Mesenchymal stem cell (in vitro differentiated cells and primary cell): ENCODE results near the gene FAM240A.

Experiments
- DNase-seq: peaks from one replicate; pipeline ENCODE4 v3.0.0-alpha.2; 2013
- H2AFZ ChIP-seq: one replicate; pipeline ENCODE4 v1.6.1; 2013; ENCODE audit warnings: low read depth, mild to moderate bottlenecking, control low read depth, inconsistent platforms, low read length, moderate library complexity
- H2AK5ac ChIP-seq: 2 replicates; pipeline ENCODE4 v1.6.1; 2013; ENCODE audit warnings: low read length, moderate library complexity, mild to moderate bottlenecking, inconsistent platforms; ENCODE audit not compliant: severe bottlenecking
- H2BK120ac ChIP-seq: one replicate; pipeline ENCODE4 v1.6.1; 2013; ENCODE audit warnings: low read depth, mild to moderate bottlenecking, inconsistent platforms, low read length, moderate library complexity
- H2BK12ac ChIP-seq, 2 experiments: one replicate each; pipeline ENCODE4 v1.6.1; 2013; ENCODE audit warnings: inconsistent platforms in 2 of 2, low read length in 2 of 2, mild to moderate bottlenecking in 2 of 2, moderate library complexity in 2 of 2, control low read depth in 1 of 2
- H2BK15ac ChIP-seq: one replicate; pipeline ENCODE4 v1.6.1; 2013; ENCODE audit warnings: mild to moderate bottlenecking, low read depth, inconsistent platforms; ENCODE audit not compliant: poor library complexity, severe bottlenecking
- H2BK5ac ChIP-seq: 2 replicates; pipeline ENCODE4 v1.6.1; 2013; ENCODE audit warnings: low read depth, mild to moderate bottlenecking, low read length, control low read depth, inconsistent platforms; ENCODE audit not compliant: poor library complexity, severe bottlenecking
- H3K14ac ChIP-seq, 2 experiments: one replicate each; pipeline ENCODE4 v1.6.1; 2013; ENCODE audit warnings: inconsistent platforms in 2 of 2, low read length in 2 of 2, control low read depth in 1 of 2, mild to moderate bottlenecking in 1 of 2, moderate library complexity in 1 of 2
- H3K18ac ChIP-seq, 2 experiments: one replicate each; pipeline ENCODE4 v1.6.1; 2013; ENCODE audit warnings: inconsistent platforms in 2 of 2, low read length in 2 of 2, control low read depth in 1 of 2, low read depth in 1 of 2, mild to moderate bottlenecking in 1 of 2
- H3K23ac ChIP-seq, 2 experiments: one replicate each; pipeline ENCODE4 v1.6.1; 2013; ENCODE audit warnings: inconsistent platforms in 2 of 2, low read length in 2 of 2, mild to moderate bottlenecking in 2 of 2, moderate library complexity in 2 of 2, control low read depth in 1 of 2
- H3K27ac ChIP-seq: 2 replicates; pipeline ENCODE4 v1.5.1; 2013; ENCODE audit warnings: mild to moderate bottlenecking, moderate library complexity, low read length, control low read depth, inconsistent platforms; ENCODE audit not compliant: poor library complexity, severe bottlenecking
- H3K27me3 ChIP-seq, 2 experiments: 2 replicates each; pipeline versions ENCODE4 v1.6.1 to v1.7.0; 2013; ENCODE audit warnings: low read length in 2 of 2, mild to moderate bottlenecking in 2 of 2, moderate library complexity in 2 of 2, control low read depth in 1 of 2, inconsistent platforms in 1 of 2; ENCODE audit not compliant: control insufficient read depth in 1 of 2, insufficient read depth in 1 of 2
- H3K36me3 ChIP-seq, 2 experiments: 2 replicates each; pipeline versions ENCODE4 v1.6.1 to v1.7.0; 2013; ENCODE audit warnings: low read length in 2 of 2, control low read depth in 1 of 2, inconsistent platforms in 1 of 2, low read depth in 1 of 2, mild to moderate bottlenecking in 1 of 2; ENCODE audit not compliant: insufficient read depth in 2 of 2, control insufficient read depth in 1 of 2
- H3K4ac ChIP-seq, 2 experiments: one replicate each; pipeline ENCODE4 v1.6.1; 2013; ENCODE audit warnings: inconsistent platforms in 2 of 2, low read length in 2 of 2, mild to moderate bottlenecking in 2 of 2, moderate library complexity in 2 of 2, control low read depth in 1 of 2, low read depth in 1 of 2
- H3K4me1 ChIP-seq: 2 replicates; pipeline ENCODE4 v1.6.1; 2013; ENCODE audit warnings: low read depth, low read length, control low read depth; ENCODE audit not compliant: control insufficient read depth, insufficient read depth
- H3K4me2 ChIP-seq: 2 replicates; pipeline ENCODE4 v1.6.1; 2013; ENCODE audit warnings: low read length, mild to moderate bottlenecking, inconsistent platforms; ENCODE audit not compliant: poor library complexity, severe bottlenecking
- H3K4me3 ChIP-seq, 2 experiments: 2 replicates each; pipeline versions ENCODE4 v1.5.1 to v1.7.0; 2013; ENCODE audit warnings: low read length in 2 of 2, mild to moderate bottlenecking in 2 of 2, control low read depth in 1 of 2, low read depth in 1 of 2; ENCODE audit not compliant: insufficient read depth in 1 of 2
- H3K79me1 ChIP-seq: replicated peaks from 2 replicates; pipeline ENCODE4 v1.6.1; 2013; ENCODE audit warnings: mild to moderate bottlenecking, control low read depth, low read length, inconsistent platforms; ENCODE audit not compliant: poor library complexity, severe bottlenecking
- H3K9ac ChIP-seq: 2 replicates; pipeline ENCODE4 v1.7.0; 2013; ENCODE audit warnings: mild to moderate bottlenecking, low read length, moderate library complexity
- H3K9me3 ChIP-seq: 2 replicates; pipeline ENCODE4 v1.7.0; 2013; ENCODE audit warnings: mild to moderate bottlenecking, low read length; ENCODE audit not compliant: control insufficient read depth
- H4K8ac ChIP-seq: one replicate; pipeline ENCODE4 v1.6.1; 2013; ENCODE audit warnings: inconsistent platforms, mild to moderate bottlenecking, low read length, moderate library complexity
- H4K91ac ChIP-seq: one replicate; pipeline ENCODE4 v1.6.1; 2013; ENCODE audit warnings: mild to moderate bottlenecking, low read length, inconsistent platforms
- WGBS: methylation state at CpG from one replicate; pipeline ENCODE4 v1.1.7; 2013; ENCODE audit warnings: mixed read lengths; 5-methylcytosine and 5-hydroxymethylcytosine counted together

The FAM240A gene

GRCh38 chr3:46609212-46609721, 3.1 kb upstream of the FAM240A start:
- no peak overlapping the region for H3K18ac ChIP-seq
- H3K36me3 ChIP-seq, result no peaks in the 10 kb centered on the region
- no peak overlapping the region for H2BK15ac ChIP-seq
- no peak overlapping the region for H2BK5ac ChIP-seq
- H3K4ac ChIP-seq, result no peak overlapping the region
- H4K8ac ChIP-seq, result no peak overlapping the region
- WGBS, result 58% methylated on average over 5 of the region's 5 CpGs
- no peaks in the 10 kb centered on the region for H3K27me3 ChIP-seq
- H2BK12ac ChIP-seq, result no peak overlapping the region
- H2AFZ ChIP-seq, result no peak overlapping the region
- no peak overlapping the region for H4K91ac ChIP-seq
- H3K4me1 ChIP-seq, result peaks cover 4% of the 10 kb centered on the region
- H3K79me1 ChIP-seq, result no peaks in the 10 kb centered on the region
- peak overlapping the region in 1 of 2 experiments; percentile 21 for H3K4me3 ChIP-seq
- H2AK5ac ChIP-seq, result no peak overlapping the region
- no peak overlapping the region for H3K4me2 ChIP-seq
- peak overlapping the region in 1 of 2 experiments; percentile 65 for H3K14ac ChIP-seq
- DNase-seq, result no peak
- no peaks in the 10 kb centered on the region for H3K9me3 ChIP-seq
- no peak overlapping the region for H2BK120ac ChIP-seq
- H3K9ac ChIP-seq, result no peak overlapping the region
- no peak overlapping the region for H3K27ac ChIP-seq
- H3K23ac ChIP-seq, result no peak overlapping the region

- Histone ChIP-seq H2BK12ac (no peak overlapping the region), H3K4ac (no peak overlapping the region), H3K36me3 (no peaks in the 10 kb centered on the region), H3K18ac (no peak overlapping the region), H3K4me3 (no peak overlapping the region), H3K9me3 (no peaks in the 10 kb centered on the region), H3K14ac (no peak overlapping the region), H4K91ac (no peak overlapping the region), H3K79me1 (no peaks in the 10 kb centered on the region), H3K4me2 (no peak overlapping the region), H2BK5ac (no peak overlapping the region), H3K27me3 (peaks cover 1 to 5% of the 10 kb centered on the region in 2 experiments), H2AK5ac (no peak overlapping the region), H2AFZ (no peak overlapping the region), H2BK15ac (no peak overlapping the region), H4K8ac (no peak overlapping the region), H3K27ac (no peak overlapping the region), H3K23ac (no peak overlapping the region), H2BK120ac (no peak overlapping the region), H3K9ac (no peak overlapping the region), H3K4me1 (peaks cover 4% of the 10 kb centered on the region)
- WGBS, result 89% methylated on average over 8 of the region's 12 CpGs
- no peak for DNase-seq
Measured at GRCh38 chr3:46609944-46610722, 2.2 kb upstream of the FAM240A start.

- Histone ChIP-seq H3K27me3 (peaks cover 9 to 25% of the 10 kb centered on the region in 2 experiments), H4K8ac (no peak overlapping the region), H3K23ac (no peak overlapping the region), H2BK5ac (no peak overlapping the region), H2BK120ac (no peak overlapping the region), H3K27ac (no peak overlapping the region), H3K9me3 (no peaks in the 10 kb centered on the region), H3K4me2 (no peak overlapping the region), H4K91ac (no peak overlapping the region), H3K4me3 (no peak overlapping the region), H3K4me1 (peaks cover 4% of the 10 kb centered on the region), H3K36me3 (no peaks in the 10 kb centered on the region), H3K79me1 (no peaks in the 10 kb centered on the region), H3K4ac (no peak overlapping the region), H3K9ac (no peak overlapping the region), H3K14ac (no peak overlapping the region), H2BK12ac (no peak overlapping the region), H2AFZ (no peak overlapping the region), H3K18ac (no peak overlapping the region), H2BK15ac (no peak overlapping the region), H2AK5ac (no peak overlapping the region)
- DNase-seq, result no peak
- 62% methylated on average over 6 of the region's 10 CpGs for WGBS
Measured at GRCh38 chr3:46613313-46614005, 1.1 kb downstream of the FAM240A start.

- H3K4ac ChIP-seq, result no peak overlapping the region
- H2AFZ ChIP-seq, result no peak overlapping the region
- no peak overlapping the region for H3K23ac ChIP-seq
- no peak overlapping the region for H3K4me2 ChIP-seq
- no peak overlapping the region for H3K9ac ChIP-seq
- no peak overlapping the region for H2BK15ac ChIP-seq
- no peak overlapping the region for H3K4me3 ChIP-seq
- H3K27ac ChIP-seq, result no peak overlapping the region
- no peak for DNase-seq
- no peak overlapping the region for H2BK12ac ChIP-seq
- H2BK5ac ChIP-seq, result no peak overlapping the region
- H3K27me3 ChIP-seq, result peaks cover 9 to 25% of the 10 kb centered on the region in 2 experiments
- no peak overlapping the region for H4K8ac ChIP-seq
- H4K91ac ChIP-seq, result no peak overlapping the region
- H2BK120ac ChIP-seq, result no peak overlapping the region
- H2AK5ac ChIP-seq, result no peak overlapping the region
- 90% methylated on average over 3 of the region's 4 CpGs for WGBS
- no peak overlapping the region for H3K14ac ChIP-seq
- H3K18ac ChIP-seq, result no peak overlapping the region
- peaks cover 2% of the 10 kb centered on the region for H3K4me1 ChIP-seq
- H3K36me3 ChIP-seq, result no peaks in the 10 kb centered on the region
- H3K9me3 ChIP-seq, result no peaks in the 10 kb centered on the region
- H3K79me1 ChIP-seq, result no peaks in the 10 kb centered on the region
Measured at GRCh38 chr3:46614431-46614830, 2.1 kb downstream of the FAM240A start.
